OCI-LY7 (cell line): ENCODE measurements around the gene CKMT2. TPM values are rescaled to one million over a fixed set of nuclear protein-coding genes. Genes with fewer than 3 reads are reported as not detected.

Experiments used
- BruUV-seq: library from RNA; stranded (reverse); fragments of 400-500 nt; replicated peaks from 2 replicates; lab custom pipeline; 2021; lab: Mats Ljungman, UMichigan
- CTCF ChIA-PET: fragments of 300-600 bp; sonication (Branson Sonifier 250); formaldehyde crosslinking; loops from one replicate; lab custom pipeline; 2022; ENCODE audit warnings: antibody characterized with exemption; ENCODE audit not compliant: unreplicated experiment; lab: Charles Lee
- POLR2A ChIA-PET: fragments of 300-600 bp; sonication (Branson Sonifier 250); formaldehyde crosslinking; loops from one replicate; lab custom pipeline; 2022; ENCODE audit warnings: antibody characterized with exemption; lab: Charles Lee
- DNase-seq: peaks from one replicate; pipeline ENCODE4 v3.0.0-alpha.2; 2015; ENCODE audit warnings: low spot score
- H2AFZ ChIP-seq: fragments of 200-600 bp; sonication (generic), shearing (Covaris generic); 2 replicates; pipeline ENCODE4 v1.6.1; 2014; ENCODE audit warnings: mild to moderate bottlenecking, antibody characterized with exemption, low read length, moderate library complexity
- H3K27ac ChIP-seq: fragments of 200-600 bp; sonication (generic); 2 replicates; pipeline ENCODE4 v1.5.1; 2014; ENCODE audit warnings: mixed run types, low read depth, mild to moderate bottlenecking, moderate library complexity, low read length, inconsistent platforms; ENCODE audit not compliant: poor library complexity, severe bottlenecking
- H3K36me3 ChIP-seq: fragments of 200-600 bp; sonication (generic); 2 replicates; pipeline ENCODE4 v1.6.1; 2014; ENCODE audit warnings: mild to moderate bottlenecking, antibody characterized with exemption, low read length, moderate library complexity, mixed read lengths; ENCODE audit not compliant: insufficient read depth
- H3K4me1 ChIP-seq: fragments of 200-600 bp; sonication (generic); 2 replicates; pipeline ENCODE4 v1.5.1; 2014; ENCODE audit warnings: mild to moderate bottlenecking, low read length; ENCODE audit not compliant: insufficient read depth, poor library complexity, severe bottlenecking
- H3K4me2 ChIP-seq: fragments of 200-600 bp; sonication (generic); 2 replicates; pipeline ENCODE4 v1.6.1; 2014; ENCODE audit warnings: mild to moderate bottlenecking, low read length
- H3K4me3 ChIP-seq: fragments of 200-600 bp; sonication (generic); 2 replicates; pipeline ENCODE4 v1.5.1; 2014; ENCODE audit warnings: mild to moderate bottlenecking, low read depth, low read length; ENCODE audit not compliant: poor library complexity, severe bottlenecking
- H3K79me2 ChIP-seq: fragments of 200-600 bp; sonication (generic); 2 replicates; pipeline ENCODE4 v1.6.1; 2016; ENCODE audit warnings: low read depth, mild to moderate bottlenecking, low read length, moderate library complexity, mixed read lengths; ENCODE audit not compliant: insufficient read depth
- H3K9me2 ChIP-seq: fragments of 200-600 bp; sonication (generic); 2 replicates; pipeline ENCODE4 v1.6.1; 2016; ENCODE audit warnings: mild to moderate bottlenecking, low read length, mixed read lengths; ENCODE audit not compliant: insufficient read depth
- H3K9me3 ChIP-seq: fragments of 200-600 bp; sonication (generic); 2 replicates; pipeline ENCODE4 v1.6.1; 2014; ENCODE audit warnings: mild to moderate bottlenecking, mixed run types, low read length, mixed read lengths
- H4K20me1 ChIP-seq: fragments of 200-600 bp; sonication (generic); 2 replicates; pipeline ENCODE4 v1.6.1; 2014; ENCODE audit warnings: mild to moderate bottlenecking, antibody characterized with exemption, low read length, moderate library complexity, mixed read lengths; ENCODE audit not compliant: insufficient read depth
- CTCF ChIP-seq: fragments of 200-600 bp; sonication (generic); conservative IDR thresholded peaks from 2 replicates; pipeline ENCODE4 v1.5.1; 2014; ENCODE audit warnings: mild to moderate bottlenecking, antibody characterized with exemption, low read length, moderate library complexity, mixed read lengths
- EZH2phosphoT487 ChIP-seq: fragments of 200-600 bp; sonication (generic); IDR thresholded peaks from 2 replicates; pipeline ENCODE4 v1.6.1; 2018; ENCODE audit warnings: low read depth, borderline replicate concordance, mild to moderate bottlenecking, mixed run types, antibody characterized with exemption, low read length, moderate library complexity, mixed read lengths
- intact Hi-C: fragments of 100-400 bp; cut with micrococcal nuclease; formaldehyde crosslinking; loops from one replicate; pipeline ENCODE4 v1.10.0; 2022; ENCODE audit not compliant: unreplicated experiment
- total RNA-seq, 2 experiments: library from RNA; depleted of rRNA in 1 of 2; stranded (reverse); fragments of >200 nt in 1 of 2; shearing (Covaris generic) in 1 of 2; gene quantifications; 2 replicates each; pipeline ENCODE4 v1.2.3, GENCODE V29; 2014 to 2022

Gene CKMT2
- total RNA-seq, 2 experiments from 2014 or later, result not detected

GRCh38 chr5:81228084-81228483, 5.0 kb upstream of the CKMT2 start:
- Histone ChIP-seq H3K27ac (no peak overlapping the region), H3K9me3 (no peaks in the 10 kb centered on the region), H3K36me3 (no peaks in the 10 kb centered on the region), H3K4me3 (no peak overlapping the region), H4K20me1 (no peaks in the 10 kb centered on the region; the same call in 1 of the 2 replicates), H3K4me2 (no peak overlapping the region), H3K79me2 (no peaks in the 10 kb centered on the region), H3K4me1 (no peaks in the 10 kb centered on the region), H3K9me2 (no peaks in the 10 kb centered on the region), H2AFZ (no peak overlapping the region)
- ChIA-PET POLR2A (no interaction called here), CTCF (no interaction called here)
- BruUV-seq, result no TSS peak
- intact Hi-C loops, result no loop called here
- no peak for DNase-seq
- no peak for TF ChIP-seq EZH2phosphoT487
- no peak for TF ChIP-seq CTCF

GRCh38 chr5:81230416-81230815, 2.7 kb upstream of the CKMT2 start:
- POLR2A ChIA-PET, result no interaction called here

More at GRCh38 chr5:81230416-81230815, 2.7 kb upstream of the CKMT2 start:
- no peaks in the 10 kb centered on the region for H3K9me2 ChIP-seq
- no peaks in the 10 kb centered on the region for H3K4me1 ChIP-seq
- no peak overlapping the region for H3K4me3 ChIP-seq
- intact Hi-C loops, result no loop called here
- CTCF ChIA-PET, result no interaction called here
- no peaks in the 10 kb centered on the region for H3K79me2 ChIP-seq
- H2AFZ ChIP-seq, result no peak overlapping the region
- TF ChIP-seq CTCF (no peak), EZH2phosphoT487 (no peak)
- BruUV-seq, result no TSS peak
- H3K4me2 ChIP-seq, result no peak overlapping the region
- H3K36me3 ChIP-seq, result no peaks in the 10 kb centered on the region
- no peak for DNase-seq
- no peak overlapping the region for H3K27ac ChIP-seq
- H3K9me3 ChIP-seq, result no peaks in the 10 kb centered on the region
- H4K20me1 ChIP-seq, result no peaks in the 10 kb centered on the region; the same call in 1 of the 2 replicates
